Testis (tissue), 3 donors: ENCODE data around the gene P2RY8. TPM values are rescaled to one million over a fixed set of nuclear protein-coding genes. Genes with fewer than 3 reads are reported as not detected.

ENCODE experiments used
- DNase-seq: peaks from one replicate; pipeline ENCODE4 v3.0.0-alpha.2; 2019
- H3K27ac ChIP-seq, 2 donors: fragments of 200-600 bp; sonication (generic); one replicate each; pipeline ENCODE4 v1.5.1; 2019
- H3K27me3 ChIP-seq: fragments of 200-600 bp; sonication (generic); one replicate; pipeline ENCODE4 v1.5.1; 2019
- H3K36me3 ChIP-seq: fragments of 200-600 bp; sonication (generic); one replicate; pipeline ENCODE4 v1.5.1; 2017; ENCODE audit warnings: low read depth; ENCODE audit errors: missing control alignments
- H3K4me1 ChIP-seq: fragments of 200-600 bp; sonication (generic); one replicate; pipeline ENCODE4 v1.5.1; 2019
- H3K4me3 ChIP-seq, 2 donors: fragments of 200-600 bp; sonication (generic); one replicate each; pipeline ENCODE4 v1.5.1; 2017 to 2019
- H3K9me3 ChIP-seq: fragments of 200-600 bp; sonication (generic); one replicate; pipeline ENCODE4 v1.5.1; 2017
- CTCF ChIP-seq, 3 experiments: fragments of 450-650 bp in 2 of 3; fragments of 200-600 bp in 1 of 3; sonication (generic) in 1 of 3; IDR thresholded peaks; one replicate each; pipeline ENCODE4 v1.5.1; 2016 to 2019; ENCODE audit warnings: antibody characterized with exemption in 3 of 3, mild to moderate bottlenecking in 2 of 3, moderate library complexity in 1 of 3
- POLR2A ChIP-seq: fragments of 450-650 bp; IDR thresholded peaks from one replicate; pipeline ENCODE4 v1.6.1; 2017; ENCODE audit warnings: antibody characterized with exemption, mild to moderate bottlenecking, moderate library complexity
- WGBS, 2 donors: methylation state at CpG; one replicate each; pipeline ENCODE4 v1.1.5; 2018; 5-methylcytosine and 5-hydroxymethylcytosine counted together
- intact Hi-C: fragments of 100-400 bp; cut with DNase I; formaldehyde crosslinking; loops from one replicate; pipeline ENCODE4 v1.15.1; 2023; ENCODE audit warnings: low total_unique reads
- polyA plus RNA-seq: library from polyadenylated mRNA; stranded (reverse); fragments of 350-450 nt; fragmentation: Illumina TruSeq; extraction: RNeasy Lipid Tissue Mini Kit (QIAGEN cat#74804); gene quantifications from one replicate; pipeline ENCODE4 v1.2.3, GENCODE V29; 2014; ENCODE audit warnings: low read depth, low replicate concordance; ENCODE audit not compliant: insufficient read depth
- total RNA-seq, 2 donors: library from RNA; depleted of rRNA; stranded (reverse); fragments of >200 nt; gene quantifications; one replicate each; pipeline ENCODE4 v1.2.3, GENCODE V29; 2016

The P2RY8 gene
- total and polyA plus RNA-seq, 3 donors from 2014 or later: 0.24 to 1.1 (median 0.50) TPM

- 78 to 89% methylated on average over 14 to 26 of the region's 26 CpGs for WGBS, 2 donors
- Histone ChIP-seq H3K36me3 (no peaks in the 10 kb centered on the region), H3K4me1 (no peaks in the 10 kb centered on the region), H3K4me3 (no peak overlapping the region), H3K27ac (no peak overlapping the region), H3K27me3 (no peaks in the 10 kb centered on the region), H3K9me3 (no peaks in the 10 kb centered on the region)
- DNase-seq: no peak
- TF ChIP-seq POLR2A: no peak
- no peak for TF ChIP-seq CTCF (IDR thresholded peaks at IDR 0.05)
- intact Hi-C loops: loop anchor here (10.0 kb wide), 1 partner anchor 49 kb away; the partner anchor contains the start of gene SLC25A6
Measured at GRCh38 chrX:1443496-1444075, 93.4 kb downstream of the P2RY8 start.

- DNase-seq: no peak
- intact Hi-C loops: loop anchor here (10.0 kb wide), 1 partner anchor 48 kb away; the partner anchor contains the start of gene SLC25A6
- 86 to 88% methylated on average over 35 to 36 of the region's 38 CpGs for WGBS, 2 donors
Measured at GRCh38 chrX:1442724-1443367, 94.1 kb downstream of the P2RY8 start.

GRCh38 chrX:1442016-1442665 lies 94.8 kb downstream of the P2RY8 start:
- no peaks in the 10 kb centered on the region for H3K36me3 ChIP-seq

More at GRCh38 chrX:1442724-1443367, 94.1 kb downstream of the P2RY8 start:
- H3K27ac ChIP-seq: no peak overlapping the region
- no peak overlapping the region for H3K4me3 ChIP-seq
- H3K9me3 ChIP-seq: no peaks in the 10 kb centered on the region
- no peak for TF ChIP-seq POLR2A
- no peak for TF ChIP-seq CTCF (IDR thresholded peaks at IDR 0.05)
- H3K36me3 ChIP-seq: no peaks in the 10 kb centered on the region
- H3K4me1 ChIP-seq: no peaks in the 10 kb centered on the region
- H3K27me3 ChIP-seq: no peaks in the 10 kb centered on the region

GRCh38 chrX:1440506-1440905 lies 96.5 kb downstream of the P2RY8 start:
- no peak for DNase-seq
- H3K27ac ChIP-seq: no peak overlapping the region
- H3K4me3 ChIP-seq: no peak overlapping the region
- H3K36me3 ChIP-seq: no peaks in the 10 kb centered on the region
- intact Hi-C loops: loop anchor here (10.0 kb wide), 1 partner anchor 46 kb away; the partner anchor contains the start of gene SLC25A6
- TF ChIP-seq CTCF (IDR thresholded peaks at IDR 0.05) (no peak), POLR2A (no peak)
- H3K4me1 ChIP-seq: no peaks in the 10 kb centered on the region
- H3K27me3 ChIP-seq: no peaks in the 10 kb centered on the region
- no peaks in the 10 kb centered on the region for H3K9me3 ChIP-seq
- WGBS, 2 donors: 96 to 98% methylated on average over 6 of the region's 6 CpGs

More at GRCh38 chrX:1442016-1442665, 94.8 kb downstream of the P2RY8 start:
- H3K27me3 ChIP-seq: no peaks in the 10 kb centered on the region
- H3K9me3 ChIP-seq: no peaks in the 10 kb centered on the region
- DNase-seq: peak; percentile 7
- no peak overlapping the region for H3K27ac ChIP-seq
- TF ChIP-seq POLR2A: no peak
- TF ChIP-seq CTCF (IDR thresholded peaks at IDR 0.05): no peak
- H3K4me1 ChIP-seq: no peaks in the 10 kb centered on the region
- H3K4me3 ChIP-seq: no peak overlapping the region
- intact Hi-C loops: loop anchor here (10.0 kb wide), 1 partner anchor 47 kb away; the partner anchor contains the start of gene SLC25A6
- WGBS, 2 donors: 93 to 94% methylated on average over 12 to 18 of the region's 18 CpGs
